ENCODE measurements around the gene MED10.

MED10 gene

GRCh38 chr5:6322163-6322713 is 56.1 kb downstream of the MED10 start:
- no peak for TF ChIP-seq TOX (CRISPR knock-in tag; IDR thresholded peaks at IDR 0.05; ENCODE audit: borderline replicate concordance)
- no peak for TF ChIP-seq ZFP30 (CRISPR knock-in tag; IDR thresholded peaks at IDR 0.05)
- no peak for TF ChIP-seq CSDC2 (CRISPR knock-in tag; IDR thresholded peaks at IDR 0.05)
- TF ChIP-seq ISL1 (CRISPR knock-in tag; IDR thresholded peaks at IDR 0.05): no peak
- TF ChIP-seq BACH2 (CRISPR knock-in tag; IDR thresholded peaks at IDR 0.05; ENCODE audit: borderline replicate concordance): no peak
- no peak for TF ChIP-seq ESRRG (CRISPR knock-in tag; IDR thresholded peaks at IDR 0.05)
- no peak for TF ChIP-seq CREB5 (CRISPR knock-in tag; IDR thresholded peaks at IDR 0.05; ENCODE audit: low read depth)
- TF ChIP-seq TCF4 (CRISPR knock-in tag; IDR thresholded peaks at IDR 0.05; ENCODE audit: borderline replicate concordance): no peak
- ATAC-seq: no peak
